K562 (cell line): ENCODE measurements around the gene NT5DC4. TPM values are rescaled to one million over a fixed set of nuclear protein-coding genes. Genes with fewer than 3 reads are reported as not detected.

ENCODE experiments used
- ARHGAP35 ChIP-seq: fragments of 450-650 bp; IDR thresholded peaks from 2 replicates; pipeline ENCODE4 v1.6.1; 2018; ENCODE audit not compliant: partially characterized antibody
- CBX3 ChIP-seq, 2 experiments: IDR thresholded peaks; 1 replicate in 1 of 2; 2 replicates in 1 of 2; pipeline ENCODE4 v1.6.1; 2012; ENCODE audit warnings: inconsistent platforms in 2 of 2, low read length in 2 of 2, borderline replicate concordance in 1 of 2, control low read depth in 1 of 2
- HMG20A ChIP-seq: fragments of 450-650 bp; formaldehyde crosslinking; conservative IDR thresholded peaks from 2 replicates; pipeline ENCODE4 v1.4.0; 2020; ENCODE audit warnings: mild to moderate bottlenecking, mixed read lengths
- KLF1 ChIP-seq: fragments of 450-650 bp; IDR thresholded peaks from 2 replicates; pipeline ENCODE4 v1.6.1; 2016; ENCODE audit warnings: missing genetic modification characterization, missing compliant biosample characterization
- MYBL2 ChIP-seq, 2 experiments: fragments of 450-650 bp in 1 of 2; sonication (generic) in 1 of 2; formaldehyde crosslinking in 1 of 2; IDR thresholded peaks; 2 replicates each; pipeline versions ENCODE4 v1.6.1 to v1.8.1; 2017 to 2022; ENCODE audit warnings: borderline replicate concordance in 1 of 2, inconsistent platforms in 1 of 2, low read depth in 1 of 2, mild to moderate bottlenecking in 1 of 2, missing genetic modification reagents in 1 of 2, moderate library complexity in 1 of 2
- MYC ChIP-seq, 2 experiments: fragments of 250-450 bp in 1 of 2; sonication (Bioruptor Pico) in 1 of 2; IDR thresholded peaks; 2 replicates each; pipeline versions ENCODE4 v1.5.1 to v1.6.1; 2012 to 2021; ENCODE audit warnings: low read depth in 2 of 2, borderline replicate concordance in 1 of 2, improper control_type of control experiment in 1 of 2, low read length in 1 of 2, mild to moderate bottlenecking in 1 of 2, moderate library complexity in 1 of 2
- SIN3B ChIP-seq: fragments of 450-650 bp; IDR thresholded peaks from 2 replicates; pipeline ENCODE4 v1.6.1; 2017; ENCODE audit warnings: low read depth, mild to moderate bottlenecking, moderate library complexity
- SLC30A9 ChIP-seq: fragments of 250-450 bp; sonication (Bioruptor Pico); IDR thresholded peaks from 2 replicates; pipeline ENCODE4 v1.8.0; 2022; ENCODE audit warnings: mild to moderate bottlenecking, moderate library complexity
- SMC3 ChIP-seq: conservative IDR thresholded peaks from 2 replicates; pipeline ENCODE4 v1.6.1; 2011; ENCODE audit warnings: low read depth, low read length, improper control_type of control experiment; ENCODE audit not compliant: insufficient read depth
- SNIP1 ChIP-seq: fragments of 450-650 bp; IDR thresholded peaks from 2 replicates; pipeline ENCODE4 v1.7.1; 2017; ENCODE audit warnings: low read depth, mild to moderate bottlenecking
- SP2 ChIP-seq: IDR thresholded peaks from 2 replicates; pipeline ENCODE4 v1.6.1; 2011; ENCODE audit warnings: mild to moderate bottlenecking, low read depth, low read length, moderate library complexity; ENCODE audit not compliant: poor library complexity, severe bottlenecking; ENCODE audit errors: extremely low read depth
- STAG1 ChIP-seq: sonication (generic); formaldehyde crosslinking; IDR thresholded peaks from 2 replicates; pipeline ENCODE4 v1.5.0; 2020; ENCODE audit warnings: missing genetic modification reagents, borderline replicate concordance
- TAF7 ChIP-seq: fragments of 450-650 bp; IDR thresholded peaks from 2 replicates; pipeline ENCODE4 v1.6.1; 2016; ENCODE audit warnings: missing genetic modification characterization, missing compliant biosample characterization
- TCF3 ChIP-seq: sonication (generic); formaldehyde crosslinking; IDR thresholded peaks from 2 replicates; pipeline ENCODE4 v1.4.0; 2020; ENCODE audit warnings: mild to moderate bottlenecking, missing genetic modification reagents
- TEAD2 ChIP-seq: fragments of 450-650 bp; IDR thresholded peaks from 2 replicates; pipeline ENCODE4 v1.6.1; 2016; ENCODE audit warnings: missing genetic modification characterization, control low read depth, missing compliant biosample characterization
- ZNF140 ChIP-seq: fragments of 250-450 bp; sonication (Bioruptor Pico); IDR thresholded peaks from 2 replicates; pipeline ENCODE4 v1.8.0; 2021; ENCODE audit warnings: moderate library complexity, mild to moderate bottlenecking, inconsistent platforms
- ZNF184 ChIP-seq: sonication (generic); formaldehyde crosslinking; IDR thresholded peaks from 2 replicates; pipeline ENCODE4 v1.5.0; 2020; ENCODE audit warnings: missing genetic modification reagents
- ZNF232 ChIP-seq: sonication (generic); formaldehyde crosslinking; IDR thresholded peaks from 2 replicates; pipeline ENCODE4 v1.8.0; 2022; ENCODE audit warnings: mild to moderate bottlenecking, missing genetic modification reagents
- ZNF592 ChIP-seq: fragments of 450-650 bp; IDR thresholded peaks from 2 replicates; pipeline ENCODE4 v1.6.1; 2017; ENCODE audit warnings: antibody characterized with exemption, mild to moderate bottlenecking
- ZNF699 ChIP-seq: fragments of 250-450 bp; sonication (Bioruptor Pico); IDR thresholded peaks from 2 replicates; pipeline ENCODE4 v1.8.0; 2021; ENCODE audit warnings: mild to moderate bottlenecking, moderate library complexity; ENCODE audit not compliant: insufficient replicate concordance
- ZNF778 ChIP-seq: fragments of 450-650 bp; formaldehyde crosslinking; IDR thresholded peaks from 2 replicates; pipeline ENCODE4 v1.4.0; 2020; ENCODE audit warnings: mild to moderate bottlenecking, moderate library complexity
- polyA plus RNA-seq, 8 experiments: library from polyadenylated mRNA; depleted of rRNA in 4 of 8; stranded (reverse) in 5 of 8; unstranded in 3 of 8; fragments of >200 nt; fragmentation: Nextera tagmentation in 2 of 8; fragmentation: Illumina TruSeq in 1 of 8; extraction: Ambion mirVana in 2 of 8; extraction: Trizol in 1 of 8; gene quantifications; 2 replicates each; pipeline versions ENCODE4 v1.2.1 to v1.2.3, GENCODE V29; 2011 to 2014; ENCODE audit warnings: inconsistent platforms in 1 of 8, missing spikeins in 1 of 8
- total RNA-seq, 7 experiments: library from RNA; depleted of rRNA in 6 of 7; stranded (reverse); fragments of >200 nt in 6 of 7; fragmentation: Illumina TruSeq in 2 of 7; extraction: Trizol in 2 of 7; gene quantifications; 2 replicates each; pipeline versions ENCODE4 v1.2.1 to v1.2.3, GENCODE V29; 2011 to 2021; ENCODE audit warnings: low replicate concordance in 1 of 7
- TF ChIP-seq, protein P1 (sequence below): sonication (generic); formaldehyde crosslinking; IDR thresholded peaks from 2 replicates; pipeline ENCODE4 v1.8.1; 2023; ENCODE audit warnings: mild to moderate bottlenecking, missing genetic modification reagents

NT5DC4 gene
- total and polyA plus RNA-seq, 9 of the 15 experiments (the other 6 are each of a cell fraction or from before 2014, with no cell fraction given), result 0.44 to 6.9 (median 2.5) TPM

DNA sequence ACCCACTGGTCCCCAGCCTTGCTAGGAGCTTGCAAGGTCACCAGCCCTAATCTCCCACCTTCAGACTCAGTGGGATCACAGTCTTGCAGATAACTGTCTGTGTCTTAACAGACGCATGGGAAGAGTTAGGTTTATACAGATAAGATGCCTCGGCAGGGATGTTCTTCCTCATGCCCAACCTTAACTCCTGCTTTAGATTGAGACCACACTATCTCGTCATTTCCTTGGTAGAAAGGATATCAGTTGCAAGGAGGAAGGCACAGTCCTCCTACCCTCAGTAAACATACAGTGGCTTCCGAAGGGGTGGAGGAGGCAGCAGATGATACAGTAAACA is 7.2 kb downstream of the NT5DC4 start (continued):
- TF ChIP-seq ZNF778 (CRISPR knock-in tag), result no peak
- TF ChIP-seq ZNF184 (CRISPR knock-in tag), result no peak
- TF ChIP-seq KLF1 (tag), result no peak
- no peak for TF ChIP-seq ARHGAP35
- TF ChIP-seq MYBL2 (IDR thresholded peaks at IDR 0.05; ENCODE audit: low read depth), result no peak
- TF ChIP-seq MYBL2 (CRISPR knock-in tag; IDR thresholded peaks at IDR 0.05; ENCODE audit: borderline replicate concordance), result no peak
- TF ChIP-seq MYC (IDR thresholded peaks at IDR 0.05; ENCODE audit: low read depth, low read length), result no peak
- no peak for TF ChIP-seq MYC (CRISPR knock-in tag; IDR thresholded peaks at IDR 0.05; ENCODE audit: borderline replicate concordance, low read depth)
- TF ChIP-seq SIN3B, result no peak
- TF ChIP-seq SLC30A9 (CRISPR knock-in tag), result no peak
- no peak for TF ChIP-seq CBX3 (IDR thresholded peaks at IDR 0.05; ENCODE audit: borderline replicate concordance in 1 of 2, low read length in 2 of 2)
- no peak for TF ChIP-seq HMG20A (CRISPR knock-in tag)
- TF ChIP-seq STAG1, result no peak
- no peak for TF ChIP-seq SNIP1
- TF ChIP-seq SMC3, result no peak
- no peak for TF ChIP-seq ZNF699 (CRISPR knock-in tag)
- TF ChIP-seq, protein P1, sequence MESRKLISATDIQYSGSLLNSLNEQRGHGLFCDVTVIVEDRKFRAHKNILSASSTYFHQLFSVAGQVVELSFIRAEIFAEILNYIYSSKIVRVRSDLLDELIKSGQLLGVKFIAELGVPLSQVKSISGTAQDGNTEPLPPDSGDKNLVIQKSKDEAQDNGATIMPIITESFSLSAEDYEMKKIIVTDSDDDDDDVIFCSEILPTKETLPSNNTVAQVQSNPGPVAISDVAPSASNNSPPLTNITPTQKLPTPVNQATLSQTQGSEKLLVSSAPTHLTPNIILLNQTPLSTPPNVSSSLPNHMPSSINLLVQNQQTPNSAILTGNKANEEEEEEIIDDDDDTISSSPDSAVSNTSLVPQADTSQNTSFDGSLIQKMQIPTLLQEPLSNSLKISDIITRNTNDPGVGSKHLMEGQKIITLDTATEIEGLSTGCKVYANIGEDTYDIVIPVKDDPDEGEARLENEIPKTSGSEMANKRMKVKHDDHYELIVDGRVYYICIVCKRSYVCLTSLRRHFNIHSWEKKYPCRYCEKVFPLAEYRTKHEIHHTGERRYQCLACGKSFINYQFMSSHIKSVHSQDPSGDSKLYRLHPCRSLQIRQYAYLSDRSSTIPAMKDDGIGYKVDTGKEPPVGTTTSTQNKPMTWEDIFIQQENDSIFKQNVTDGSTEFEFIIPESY (CRISPR knock-in tag), result no peak
- TF ChIP-seq ZNF140, result no peak
- TF ChIP-seq TAF7, result no peak
- peak; percentile 79 for TF ChIP-seq TCF3 (CRISPR knock-in tag)
- peak; percentile 45 for TF ChIP-seq ZNF592
- no peak for TF ChIP-seq ZNF232 (CRISPR knock-in tag)
- TF ChIP-seq TEAD2 (tag), result no peak
- no peak for TF ChIP-seq SP2
